ENCODE results near the gene HEATR5A. TPM values are rescaled to one million over a fixed set of nuclear protein-coding genes. Genes with fewer than 3 reads are reported as not detected.

The HEATR5A gene
- total and polyA plus RNA-seq, 2 of the 13 experiments (the other 11 are each of a cell fraction or from before 2014, with no cell fraction given), result 36.4 to 105 TPM

DNA sequence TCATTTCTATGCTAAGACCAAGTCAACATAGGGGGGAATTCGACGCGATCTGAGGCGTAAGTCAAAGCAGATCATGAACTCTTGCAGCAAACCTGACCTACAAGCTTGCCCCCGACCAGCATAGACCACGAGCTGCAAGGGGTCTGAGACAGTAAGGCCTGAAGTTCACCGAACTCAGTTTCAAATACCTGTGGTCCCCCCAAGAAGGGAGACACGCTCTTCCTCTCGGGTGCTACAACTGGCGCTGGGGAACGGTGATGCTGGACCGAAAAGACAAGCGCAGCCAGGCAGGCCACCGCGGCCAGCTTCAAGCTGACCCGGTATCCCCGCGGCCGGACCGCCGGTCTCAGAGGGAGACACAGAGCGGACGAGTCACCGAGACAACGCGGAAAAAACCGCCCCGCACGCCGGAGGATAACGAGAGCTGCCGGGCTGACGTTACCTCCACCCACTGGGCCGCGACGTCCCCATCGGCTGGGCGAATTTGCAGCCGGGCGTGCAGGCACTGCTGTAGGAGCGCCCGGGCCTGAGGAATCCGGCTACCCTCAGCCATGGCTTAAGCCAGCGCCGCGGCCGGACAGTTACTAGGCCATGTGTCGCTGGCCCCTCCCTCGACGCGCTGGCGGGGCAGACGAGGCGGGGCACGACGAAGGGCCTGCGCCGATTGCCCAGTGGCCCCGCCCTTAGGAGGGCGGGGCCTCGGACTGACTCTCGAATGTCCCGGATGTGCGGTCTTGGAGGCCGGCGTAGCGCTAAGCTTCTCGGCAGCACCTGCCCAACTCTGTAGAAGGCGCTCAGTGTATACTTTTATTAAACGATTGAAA is 36.7 kb upstream of the HEATR5A start, which contains the start of gene DTD2 (continued):
- TF ChIP-seq, protein P1, sequence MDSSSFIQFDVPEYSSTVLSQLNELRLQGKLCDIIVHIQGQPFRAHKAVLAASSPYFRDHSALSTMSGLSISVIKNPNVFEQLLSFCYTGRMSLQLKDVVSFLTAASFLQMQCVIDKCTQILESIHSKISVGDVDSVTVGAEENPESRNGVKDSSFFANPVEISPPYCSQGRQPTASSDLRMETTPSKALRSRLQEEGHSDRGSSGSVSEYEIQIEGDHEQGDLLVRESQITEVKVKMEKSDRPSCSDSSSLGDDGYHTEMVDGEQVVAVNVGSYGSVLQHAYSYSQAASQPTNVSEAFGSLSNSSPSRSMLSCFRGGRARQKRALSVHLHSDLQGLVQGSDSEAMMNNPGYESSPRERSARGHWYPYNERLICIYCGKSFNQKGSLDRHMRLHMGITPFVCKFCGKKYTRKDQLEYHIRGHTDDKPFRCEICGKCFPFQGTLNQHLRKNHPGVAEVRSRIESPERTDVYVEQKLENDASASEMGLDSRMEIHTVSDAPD (CRISPR knock-in tag; IDR thresholded peaks at IDR 0.05), result peak; percentile 92
- peak; percentile 99 for TF ChIP-seq BRCA1 (CRISPR knock-in tag; IDR thresholded peaks at IDR 0.05)
- peak; percentile 64 to 73; a peak in 3 of 4 replicates for TF ChIP-seq NR2F1 (CRISPR knock-in tag; IDR thresholded peaks at IDR 0.05)
- TF ChIP-seq, protein P2, sequence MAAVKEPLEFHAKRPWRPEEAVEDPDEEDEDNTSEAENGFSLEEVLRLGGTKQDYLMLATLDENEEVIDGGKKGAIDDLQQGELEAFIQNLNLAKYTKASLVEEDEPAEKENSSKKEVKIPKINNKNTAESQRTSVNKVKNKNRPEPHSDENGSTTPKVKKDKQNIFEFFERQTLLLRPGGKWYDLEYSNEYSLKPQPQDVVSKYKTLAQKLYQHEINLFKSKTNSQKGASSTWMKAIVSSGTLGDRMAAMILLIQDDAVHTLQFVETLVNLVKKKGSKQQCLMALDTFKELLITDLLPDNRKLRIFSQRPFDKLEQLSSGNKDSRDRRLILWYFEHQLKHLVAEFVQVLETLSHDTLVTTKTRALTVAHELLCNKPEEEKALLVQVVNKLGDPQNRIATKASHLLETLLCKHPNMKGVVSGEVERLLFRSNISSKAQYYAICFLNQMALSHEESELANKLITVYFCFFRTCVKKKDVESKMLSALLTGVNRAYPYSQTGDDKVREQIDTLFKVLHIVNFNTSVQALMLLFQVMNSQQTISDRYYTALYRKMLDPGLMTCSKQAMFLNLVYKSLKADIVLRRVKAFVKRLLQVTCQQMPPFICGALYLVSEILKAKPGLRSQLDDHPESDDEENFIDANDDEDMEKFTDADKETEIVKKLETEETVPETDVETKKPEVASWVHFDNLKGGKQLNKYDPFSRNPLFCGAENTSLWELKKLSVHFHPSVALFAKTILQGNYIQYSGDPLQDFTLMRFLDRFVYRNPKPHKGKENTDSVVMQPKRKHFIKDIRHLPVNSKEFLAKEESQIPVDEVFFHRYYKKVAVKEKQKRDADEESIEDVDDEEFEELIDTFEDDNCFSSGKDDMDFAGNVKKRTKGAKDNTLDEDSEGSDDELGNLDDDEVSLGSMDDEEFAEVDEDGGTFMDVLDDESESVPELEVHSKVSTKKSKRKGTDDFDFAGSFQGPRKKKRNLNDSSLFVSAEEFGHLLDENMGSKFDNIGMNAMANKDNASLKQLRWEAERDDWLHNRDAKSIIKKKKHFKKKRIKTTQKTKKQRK (IDR thresholded peaks at IDR 0.05; ENCODE audit: low read length), result no peak
- peak; percentile 100 for TF ChIP-seq GTF3A (CRISPR knock-in tag; conservative IDR thresholded peaks at IDR 0.05)
- TF ChIP-seq HNRNPL (IDR thresholded peaks at IDR 0.05; ENCODE audit: low read depth, low read length), result peak; percentile 93
- peak; percentile 93 for TF ChIP-seq CBFB (CRISPR knock-in tag; IDR thresholded peaks at IDR 0.05)
- 0 out of 2 replicates have a peak, but pooled peaks have one; percentile 79 for TF ChIP-seq ATRX (CRISPR knock-in tag; IDR thresholded peaks at IDR 0.05; ENCODE audit: borderline replicate concordance)
- TF ChIP-seq, protein P3, sequence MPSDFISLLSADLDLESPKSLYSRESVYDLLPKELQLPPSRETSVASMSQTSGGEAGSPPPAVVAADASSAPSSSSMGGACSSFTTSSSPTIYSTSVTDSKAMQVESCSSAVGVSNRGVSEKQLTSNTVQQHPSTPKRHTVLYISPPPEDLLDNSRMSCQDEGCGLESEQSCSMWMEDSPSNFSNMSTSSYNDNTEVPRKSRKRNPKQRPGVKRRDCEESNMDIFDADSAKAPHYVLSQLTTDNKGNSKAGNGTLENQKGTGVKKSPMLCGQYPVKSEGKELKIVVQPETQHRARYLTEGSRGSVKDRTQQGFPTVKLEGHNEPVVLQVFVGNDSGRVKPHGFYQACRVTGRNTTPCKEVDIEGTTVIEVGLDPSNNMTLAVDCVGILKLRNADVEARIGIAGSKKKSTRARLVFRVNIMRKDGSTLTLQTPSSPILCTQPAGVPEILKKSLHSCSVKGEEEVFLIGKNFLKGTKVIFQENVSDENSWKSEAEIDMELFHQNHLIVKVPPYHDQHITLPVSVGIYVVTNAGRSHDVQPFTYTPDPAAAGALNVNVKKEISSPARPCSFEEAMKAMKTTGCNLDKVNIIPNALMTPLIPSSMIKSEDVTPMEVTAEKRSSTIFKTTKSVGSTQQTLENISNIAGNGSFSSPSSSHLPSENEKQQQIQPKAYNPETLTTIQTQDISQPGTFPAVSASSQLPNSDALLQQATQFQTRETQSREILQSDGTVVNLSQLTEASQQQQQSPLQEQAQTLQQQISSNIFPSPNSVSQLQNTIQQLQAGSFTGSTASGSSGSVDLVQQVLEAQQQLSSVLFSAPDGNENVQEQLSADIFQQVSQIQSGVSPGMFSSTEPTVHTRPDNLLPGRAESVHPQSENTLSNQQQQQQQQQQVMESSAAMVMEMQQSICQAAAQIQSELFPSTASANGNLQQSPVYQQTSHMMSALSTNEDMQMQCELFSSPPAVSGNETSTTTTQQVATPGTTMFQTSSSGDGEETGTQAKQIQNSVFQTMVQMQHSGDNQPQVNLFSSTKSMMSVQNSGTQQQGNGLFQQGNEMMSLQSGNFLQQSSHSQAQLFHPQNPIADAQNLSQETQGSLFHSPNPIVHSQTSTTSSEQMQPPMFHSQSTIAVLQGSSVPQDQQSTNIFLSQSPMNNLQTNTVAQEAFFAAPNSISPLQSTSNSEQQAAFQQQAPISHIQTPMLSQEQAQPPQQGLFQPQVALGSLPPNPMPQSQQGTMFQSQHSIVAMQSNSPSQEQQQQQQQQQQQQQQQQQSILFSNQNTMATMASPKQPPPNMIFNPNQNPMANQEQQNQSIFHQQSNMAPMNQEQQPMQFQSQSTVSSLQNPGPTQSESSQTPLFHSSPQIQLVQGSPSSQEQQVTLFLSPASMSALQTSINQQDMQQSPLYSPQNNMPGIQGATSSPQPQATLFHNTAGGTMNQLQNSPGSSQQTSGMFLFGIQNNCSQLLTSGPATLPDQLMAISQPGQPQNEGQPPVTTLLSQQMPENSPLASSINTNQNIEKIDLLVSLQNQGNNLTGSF (CRISPR knock-in tag; IDR thresholded peaks at IDR 0.05), result peak; percentile 99
- peak; percentile 95 for TF ChIP-seq MED1 (CRISPR knock-in tag; IDR thresholded peaks at IDR 0.05)
- TF ChIP-seq, protein P4, sequence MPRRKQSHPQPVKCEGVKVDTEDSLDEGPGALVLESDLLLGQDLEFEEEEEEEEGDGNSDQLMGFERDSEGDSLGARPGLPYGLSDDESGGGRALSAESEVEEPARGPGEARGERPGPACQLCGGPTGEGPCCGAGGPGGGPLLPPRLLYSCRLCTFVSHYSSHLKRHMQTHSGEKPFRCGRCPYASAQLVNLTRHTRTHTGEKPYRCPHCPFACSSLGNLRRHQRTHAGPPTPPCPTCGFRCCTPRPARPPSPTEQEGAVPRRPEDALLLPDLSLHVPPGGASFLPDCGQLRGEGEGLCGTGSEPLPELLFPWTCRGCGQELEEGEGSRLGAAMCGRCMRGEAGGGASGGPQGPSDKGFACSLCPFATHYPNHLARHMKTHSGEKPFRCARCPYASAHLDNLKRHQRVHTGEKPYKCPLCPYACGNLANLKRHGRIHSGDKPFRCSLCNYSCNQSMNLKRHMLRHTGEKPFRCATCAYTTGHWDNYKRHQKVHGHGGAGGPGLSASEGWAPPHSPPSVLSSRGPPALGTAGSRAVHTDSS (CRISPR knock-in tag; conservative IDR thresholded peaks at IDR 0.05), result no peak; the same call in 1 of the 2 replicates
- peak; percentile 100 for TF ChIP-seq ZFY (CRISPR knock-in tag; IDR thresholded peaks at IDR 0.05)
- TF ChIP-seq NCOA2 (CRISPR knock-in tag; IDR thresholded peaks at IDR 0.05), result peak; percentile 86
- TF ChIP-seq, protein P5, sequence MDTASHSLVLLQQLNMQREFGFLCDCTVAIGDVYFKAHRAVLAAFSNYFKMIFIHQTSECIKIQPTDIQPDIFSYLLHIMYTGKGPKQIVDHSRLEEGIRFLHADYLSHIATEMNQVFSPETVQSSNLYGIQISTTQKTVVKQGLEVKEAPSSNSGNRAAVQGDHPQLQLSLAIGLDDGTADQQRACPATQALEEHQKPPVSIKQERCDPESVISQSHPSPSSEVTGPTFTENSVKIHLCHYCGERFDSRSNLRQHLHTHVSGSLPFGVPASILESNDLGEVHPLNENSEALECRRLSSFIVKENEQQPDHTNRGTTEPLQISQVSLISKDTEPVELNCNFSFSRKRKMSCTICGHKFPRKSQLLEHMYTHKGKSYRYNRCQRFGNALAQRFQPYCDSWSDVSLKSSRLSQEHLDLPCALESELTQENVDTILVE (CRISPR knock-in tag; IDR thresholded peaks at IDR 0.05), result peak; percentile 91
- no peak for TF ChIP-seq GABPA (IDR thresholded peaks at IDR 0.05; ENCODE audit: low read depth, low read length)
- TF ChIP-seq GABPA (CRISPR knock-in tag; IDR thresholded peaks at IDR 0.05; ENCODE audit: low read depth), result peak; percentile 56
